Stimulated activated CD4-positive, alpha-beta T cell treated with anti-CD3 and anti-CD28 coated beads, Interleukin-15, amount 100 ng/mL, for 1 hour (primary cell): ENCODE data around the gene UQCC2.

Experiments used
- DNase-seq, 2 donors: peaks; one replicate each; pipeline ENCODE4 v3.0.0-alpha.2; 2020; ENCODE audit warnings: low read depth in 1 of 2, low spot score in 1 of 2

The UQCC2 gene

DNA sequence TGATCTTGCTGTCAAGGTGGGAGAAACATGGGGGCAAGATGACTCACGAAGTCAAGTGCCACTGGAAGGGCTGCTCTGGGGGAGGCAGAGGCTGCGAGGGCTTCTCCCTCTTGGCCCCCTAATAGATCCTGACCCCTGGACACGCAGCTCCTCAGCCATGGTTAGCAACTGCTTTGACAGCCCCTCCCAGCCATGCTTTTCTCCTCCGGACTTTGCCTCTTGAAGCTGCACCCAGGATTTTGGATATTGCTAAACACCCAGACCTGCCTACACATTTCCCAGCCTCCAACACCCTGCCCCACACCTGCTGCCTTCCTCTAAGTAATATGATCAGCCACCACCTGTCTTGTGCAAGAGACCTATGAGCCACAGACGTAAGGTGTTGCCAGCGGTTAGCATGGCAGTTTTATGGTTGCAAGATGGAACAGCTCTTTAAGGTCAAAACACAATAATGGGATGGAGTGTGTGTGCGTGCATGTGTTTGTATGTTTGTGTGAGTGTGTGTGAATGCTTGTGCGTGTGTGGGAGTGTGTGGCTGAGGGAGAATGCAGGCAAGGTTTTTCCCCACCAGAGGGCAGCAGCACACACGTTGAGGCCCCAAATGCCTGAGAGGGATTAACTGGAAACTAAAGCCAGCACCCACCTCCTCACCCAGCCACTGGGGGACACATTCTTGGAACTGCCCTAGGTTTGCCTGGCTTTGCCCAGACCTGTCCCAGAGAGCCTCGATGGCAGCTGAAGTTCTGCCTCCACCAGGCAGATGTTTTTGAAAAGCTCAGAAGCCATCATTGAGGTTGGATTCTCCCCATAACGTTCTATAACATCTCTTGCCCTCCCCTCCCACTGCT is 32.7 kb upstream of the UQCC2 start:
- peak; percentile 42 to 60 for DNase-seq

DNA sequence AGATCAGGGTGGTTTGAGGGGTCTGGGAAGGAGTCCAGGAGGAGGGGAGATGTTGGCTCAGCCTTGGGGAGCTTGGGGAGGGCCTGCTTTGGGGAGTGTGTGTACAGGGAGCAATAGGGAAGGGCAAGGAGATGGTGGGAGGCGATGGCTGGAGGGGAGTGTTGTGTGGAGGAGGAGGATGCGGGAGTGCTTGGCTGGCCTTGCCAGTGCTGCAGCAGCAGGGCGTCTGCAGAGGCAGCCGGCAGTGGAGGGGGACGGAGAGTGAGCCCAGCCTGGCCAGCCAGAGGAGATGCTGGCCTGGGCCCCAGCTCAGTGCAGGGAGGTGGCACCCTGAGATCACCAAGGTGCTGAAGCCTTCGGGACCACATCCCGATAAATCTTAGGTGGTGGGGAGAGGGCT is 31.3 kb upstream of the UQCC2 start:
- no peak for DNase-seq

GRCh38 chr6:33742092-33742491 is 30.6 kb upstream of the UQCC2 start:
- DNase-seq = no peak

GRCh38 chr6:33740794-33741193 is 29.3 kb upstream of the UQCC2 start:
- DNase-seq = no peak

DNA sequence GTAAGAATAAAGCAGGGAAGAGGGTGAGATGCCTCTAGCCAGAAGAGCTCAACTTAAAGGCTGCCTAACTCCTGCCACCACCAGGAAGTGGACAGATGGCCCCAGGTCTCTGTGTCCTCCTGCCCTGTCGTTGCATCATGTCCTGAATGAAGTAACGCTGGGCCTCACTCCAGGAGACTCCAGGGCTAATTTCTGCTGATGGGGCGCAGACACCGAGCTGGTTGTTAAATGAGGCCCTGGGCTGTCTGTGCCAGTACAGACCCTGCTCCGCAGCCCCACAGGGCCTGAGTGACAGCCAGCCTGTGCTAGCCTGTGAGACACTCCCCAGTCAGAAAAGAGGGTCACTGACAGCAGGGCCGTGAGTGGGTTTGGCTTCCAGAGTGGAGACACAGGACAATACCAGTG is 28.7 kb upstream of the UQCC2 start:
- DNase-seq = no peak

- DNase-seq = no peak
Measured at GRCh38 chr6:33739571-33739970, 28.1 kb upstream of the UQCC2 start.

GRCh38 chr6:33738879-33739278 is 27.4 kb upstream of the UQCC2 start:
- DNase-seq = no peak

DNA sequence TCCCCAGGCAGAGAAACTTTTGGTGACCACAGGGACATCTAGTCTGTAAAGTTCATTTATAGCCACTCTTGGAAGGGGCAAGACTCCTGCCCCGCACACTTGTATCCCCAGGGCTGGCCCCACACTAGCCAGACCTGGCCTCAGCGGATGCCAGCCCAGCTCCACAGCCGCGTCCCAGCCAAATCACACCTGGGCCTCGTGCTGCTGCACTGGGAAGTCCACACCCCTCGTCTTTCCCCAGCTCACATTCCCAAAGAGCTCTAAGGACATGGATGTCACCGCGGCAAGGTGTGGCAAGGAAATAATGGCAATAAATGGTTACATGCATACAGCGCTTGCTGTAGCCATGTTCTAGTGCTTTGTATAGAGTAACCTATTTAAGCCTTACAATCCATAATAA is 26.7 kb upstream of the UQCC2 start:
- DNase-seq = no peak

GRCh38 chr6:33737267-33738026 is 25.9 kb upstream of the UQCC2 start:
- DNase-seq = no peak

DNA sequence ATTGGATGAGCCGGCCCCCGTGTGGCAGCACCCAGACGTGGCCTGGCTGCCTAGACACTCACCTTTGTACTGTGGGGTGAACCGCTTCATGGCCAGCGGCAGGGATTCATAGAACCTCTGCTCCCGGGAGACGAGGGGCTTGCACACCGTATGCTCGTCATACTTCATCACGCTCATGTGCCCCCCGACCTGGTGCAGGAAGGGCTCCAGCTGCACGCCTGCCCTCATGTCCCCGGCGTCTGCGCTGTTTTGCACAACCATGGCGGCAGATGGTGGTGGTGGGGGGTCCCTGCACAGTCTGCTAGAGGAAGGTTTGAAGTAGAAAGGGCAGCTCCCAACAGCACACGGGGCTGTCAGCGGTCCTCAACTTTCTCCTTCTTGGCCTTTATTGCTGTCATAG is 23.7 kb upstream of the UQCC2 start:
- no peak for DNase-seq

DNA sequence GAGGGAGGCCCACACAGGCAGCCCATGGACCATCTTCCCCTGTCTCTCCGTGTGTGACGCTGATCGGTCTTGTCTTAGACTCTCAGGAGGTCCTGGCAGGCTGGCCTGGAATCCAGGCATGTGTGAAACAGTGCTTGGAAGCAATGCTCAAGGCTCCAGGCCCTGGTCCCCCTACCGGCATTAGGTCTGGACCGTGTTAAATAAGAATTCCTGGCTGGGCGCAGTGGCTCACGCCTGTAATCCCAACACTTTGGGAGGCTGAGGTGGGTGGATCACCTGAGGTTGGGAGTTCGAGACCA is 22.2 kb upstream of the UQCC2 start:
- no peak for DNase-seq

DNA sequence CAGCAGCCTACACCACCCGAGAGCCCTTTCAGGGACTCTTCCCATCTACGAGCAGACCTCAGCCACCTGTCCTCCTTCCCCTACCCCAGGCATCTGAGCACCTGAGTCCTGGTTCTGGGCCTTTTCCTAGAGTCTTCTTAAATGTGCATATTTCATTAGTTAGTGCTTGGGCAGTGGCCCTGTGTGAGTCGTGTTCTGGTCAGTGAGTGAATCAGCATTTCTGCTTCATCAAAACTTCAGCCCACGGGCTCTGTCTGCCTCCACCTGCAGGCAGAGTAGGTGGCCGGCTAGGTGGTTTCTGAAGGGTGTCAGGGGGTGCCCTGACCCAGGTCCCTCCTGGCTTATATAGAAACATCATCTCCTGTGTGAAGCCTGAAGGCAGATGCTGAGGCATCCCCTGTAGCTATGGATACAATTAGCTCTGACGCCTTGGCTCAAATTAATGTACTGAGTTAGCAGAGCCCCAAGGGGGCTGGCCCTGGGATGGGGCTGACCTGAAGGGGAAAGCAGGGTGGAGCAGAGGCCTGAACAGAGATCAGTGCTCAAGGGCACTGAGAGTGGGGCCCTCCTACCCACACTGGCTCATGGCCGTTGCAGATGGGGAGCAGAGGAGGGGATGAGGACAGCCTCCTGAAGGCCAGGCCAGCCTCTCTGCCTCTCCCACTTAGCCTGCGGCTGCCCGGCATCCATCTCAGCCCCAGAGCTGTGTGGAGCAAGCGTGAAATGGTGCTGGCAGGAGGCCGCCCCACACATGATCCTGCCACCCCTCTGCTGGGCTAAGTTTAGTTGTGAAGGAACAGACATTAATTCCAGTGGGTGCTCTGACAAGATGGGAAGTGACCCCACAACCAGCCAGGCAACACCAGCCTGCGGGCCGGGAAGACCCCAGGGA is 21.6 kb upstream of the UQCC2 start:
- no peak for DNase-seq

- no peak for DNase-seq
Measured at GRCh38 chr6:33732385-33732784, 20.9 kb upstream of the UQCC2 start.

- DNase-seq = no peak
Measured at GRCh38 chr6:33731751-33732282, 20.3 kb upstream of the UQCC2 start.

GRCh38 chr6:33731035-33731434 is 19.5 kb upstream of the UQCC2 start:
- DNase-seq = no peak

- DNase-seq = no peak
Measured at GRCh38 chr6:33730611-33731010, 19.1 kb upstream of the UQCC2 start.

DNA sequence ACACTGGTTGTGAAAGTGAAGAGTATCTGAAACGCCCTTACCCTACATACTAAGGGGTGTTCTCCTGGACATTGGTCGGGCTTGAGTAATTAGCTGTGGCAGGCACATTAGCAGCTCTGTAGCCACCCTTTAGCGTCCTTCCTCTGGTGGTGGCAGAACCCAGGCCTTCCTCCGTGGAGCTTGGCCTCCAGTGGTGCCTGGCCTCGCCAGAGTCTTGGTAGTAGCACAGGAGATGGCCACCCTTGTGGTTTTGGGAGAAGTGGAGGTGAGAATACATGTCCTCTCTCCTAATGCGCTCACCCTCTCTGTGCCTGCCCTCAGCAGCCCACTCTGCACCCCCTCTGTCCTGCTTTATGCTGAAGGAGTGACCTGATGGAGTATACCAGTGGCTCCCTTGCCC is 17.6 kb upstream of the UQCC2 start:
- no peak for DNase-seq

GRCh38 chr6:33728438-33728837 is 16.9 kb upstream of the UQCC2 start:
- no peak for DNase-seq

- no peak for DNase-seq
Measured at GRCh38 chr6:33727932-33728331, 16.4 kb upstream of the UQCC2 start.

DNA sequence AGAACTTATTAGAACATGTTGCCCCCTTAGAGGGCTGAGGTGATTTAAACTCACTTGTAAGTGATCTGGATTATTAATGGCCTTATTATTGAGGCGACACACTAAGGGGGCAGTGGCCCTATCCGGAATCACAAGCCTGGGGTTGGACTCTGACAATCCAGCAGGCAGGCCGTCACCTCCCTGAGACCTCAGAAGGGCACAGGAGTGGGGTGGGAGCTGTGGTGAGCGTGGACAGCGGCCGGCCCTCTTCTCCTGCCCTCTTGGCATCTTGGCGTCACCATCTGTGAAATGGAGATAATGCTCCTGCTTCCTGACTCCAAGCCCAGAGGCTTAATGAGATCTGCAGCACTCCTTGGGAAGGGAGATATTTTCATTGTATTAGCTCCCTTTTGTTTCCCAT is 15.6 kb upstream of the UQCC2 start:
- no peak for DNase-seq

- no peak for DNase-seq
Measured at GRCh38 chr6:33726696-33727095, 15.2 kb upstream of the UQCC2 start.
